Peyer's patch (tissue), 4 donors: ENCODE results near the gene SMC1B. TPM values are rescaled to one million over a fixed set of nuclear protein-coding genes. Genes with fewer than 3 reads are reported as not detected.
"Not testable (repeated sequence)": the region's sequence is repeated elsewhere in the genome, so short reads cannot be mapped to it uniquely, and the experiment has no call there.

Experiments
- DNase-seq, 3 donors: peaks; one replicate each; pipeline ENCODE4 v3.0.0-alpha.2; 2017 to 2019
- H3K27ac ChIP-seq, 4 donors: fragments of 200-600 bp; sonication (generic); one replicate each; pipeline ENCODE4 v1.5.1; 2016 to 2019
- H3K27me3 ChIP-seq, 2 donors: fragments of 200-600 bp; sonication (generic); one replicate each; pipeline ENCODE4 v1.5.1; 2019
- H3K36me3 ChIP-seq, 3 donors: fragments of 200-600 bp; sonication (generic); one replicate each; pipeline ENCODE4 v1.5.1; 2016 to 2019
- H3K4me1 ChIP-seq, 4 donors: fragments of 200-600 bp; sonication (generic); one replicate each; pipeline ENCODE4 v1.5.1; 2016 to 2019
- H3K4me3 ChIP-seq, 4 donors: fragments of 200-600 bp; sonication (generic); 1 replicate in 3 of 4; 2 replicates in 1 of 4; pipeline ENCODE4 v1.5.1; 2016 to 2019; ENCODE audit warnings: mild to moderate bottlenecking in 1 of 4
- H3K9me3 ChIP-seq, 4 donors: fragments of 200-600 bp; sonication (generic); one replicate each; pipeline ENCODE4 v1.5.1; 2016 to 2019; ENCODE audit warnings: mild to moderate bottlenecking in 1 of 4
- POLR2A ChIP-seq, 2 donors: fragments of 450-650 bp; IDR thresholded peaks; one replicate each; pipeline ENCODE4 v1.5.1; 2017; ENCODE audit warnings: antibody characterized with exemption in 2 of 2, mild to moderate bottlenecking in 2 of 2, moderate library complexity in 2 of 2
- total RNA-seq, 4 donors: library from RNA; depleted of rRNA; stranded (reverse); fragments of >200 nt; gene quantifications; one replicate each; pipeline ENCODE4 v1.1.0, GENCODE V29; 2016
- TF ChIP-seq, protein P1 (sequence below), 6 experiments: fragments of 450-650 bp in 4 of 6; fragments of 200-600 bp in 2 of 6; sonication (generic) in 1 of 6; IDR thresholded peaks; one replicate each; pipeline ENCODE4 v1.5.1; 2017 to 2019; ENCODE audit warnings: antibody characterized with exemption in 6 of 6, mild to moderate bottlenecking in 3 of 6, moderate library complexity in 1 of 6

SMC1B gene
- total RNA-seq, 4 donors from 2014 or later: not detected

DNA sequence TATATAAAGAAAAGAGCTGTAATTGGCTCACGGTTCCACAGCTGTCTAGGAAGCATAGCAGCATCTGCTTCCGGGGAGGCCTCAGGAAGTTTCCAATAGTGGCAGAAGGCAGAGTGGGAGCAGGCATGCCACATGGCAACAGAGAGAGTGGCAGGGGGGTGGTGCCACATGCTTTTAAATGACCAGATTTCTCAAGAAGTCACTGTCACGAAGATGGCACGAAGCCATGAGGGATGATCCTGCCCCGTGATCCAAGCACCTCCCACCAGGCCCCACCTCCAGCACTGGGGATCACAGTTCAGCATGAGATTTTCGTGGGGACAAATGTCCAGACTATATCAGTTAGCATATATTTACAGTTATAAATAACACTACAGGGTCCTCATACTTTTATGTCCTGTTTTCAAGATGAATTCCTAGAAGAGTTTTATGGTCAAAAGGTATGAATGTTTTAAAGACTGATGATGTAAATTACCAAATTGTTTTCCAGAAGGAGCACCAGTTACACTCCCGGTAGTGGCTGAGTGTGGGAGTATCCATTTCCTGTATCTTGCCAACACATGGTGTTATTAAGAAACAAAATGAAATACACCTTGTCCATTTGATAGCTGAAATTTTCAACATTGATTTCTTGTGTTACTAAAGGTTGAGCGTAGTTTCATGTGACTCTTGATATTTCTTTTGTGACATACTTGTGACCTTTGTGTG is 84.4 kb downstream of the SMC1B start:
- no peaks in the 10 kb centered on the region for H3K27me3 ChIP-seq
- no peaks in the 10 kb centered on the region for H3K9me3 ChIP-seq
- peak overlapping the region in 2 of 4 donors; percentile 18 to 21 for H3K27ac ChIP-seq
- H3K4me3 ChIP-seq: no peak overlapping the region
- DNase-seq: peak in 1 of 3 donors; percentile 63
- H3K36me3 ChIP-seq: peaks cover 0 to 64% (median 0%) of the 10 kb centered on the region in 3 donors
- no peaks in the 10 kb centered on the region for H3K4me1 ChIP-seq
- TF ChIP-seq, protein P1, sequence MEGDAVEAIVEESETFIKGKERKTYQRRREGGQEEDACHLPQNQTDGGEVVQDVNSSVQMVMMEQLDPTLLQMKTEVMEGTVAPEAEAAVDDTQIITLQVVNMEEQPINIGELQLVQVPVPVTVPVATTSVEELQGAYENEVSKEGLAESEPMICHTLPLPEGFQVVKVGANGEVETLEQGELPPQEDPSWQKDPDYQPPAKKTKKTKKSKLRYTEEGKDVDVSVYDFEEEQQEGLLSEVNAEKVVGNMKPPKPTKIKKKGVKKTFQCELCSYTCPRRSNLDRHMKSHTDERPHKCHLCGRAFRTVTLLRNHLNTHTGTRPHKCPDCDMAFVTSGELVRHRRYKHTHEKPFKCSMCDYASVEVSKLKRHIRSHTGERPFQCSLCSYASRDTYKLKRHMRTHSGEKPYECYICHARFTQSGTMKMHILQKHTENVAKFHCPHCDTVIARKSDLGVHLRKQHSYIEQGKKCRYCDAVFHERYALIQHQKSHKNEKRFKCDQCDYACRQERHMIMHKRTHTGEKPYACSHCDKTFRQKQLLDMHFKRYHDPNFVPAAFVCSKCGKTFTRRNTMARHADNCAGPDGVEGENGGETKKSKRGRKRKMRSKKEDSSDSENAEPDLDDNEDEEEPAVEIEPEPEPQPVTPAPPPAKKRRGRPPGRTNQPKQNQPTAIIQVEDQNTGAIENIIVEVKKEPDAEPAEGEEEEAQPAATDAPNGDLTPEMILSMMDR (IDR thresholded peaks at IDR 0.05): no peak
- no peak for TF ChIP-seq POLR2A (IDR thresholded peaks at IDR 0.05)

DNA sequence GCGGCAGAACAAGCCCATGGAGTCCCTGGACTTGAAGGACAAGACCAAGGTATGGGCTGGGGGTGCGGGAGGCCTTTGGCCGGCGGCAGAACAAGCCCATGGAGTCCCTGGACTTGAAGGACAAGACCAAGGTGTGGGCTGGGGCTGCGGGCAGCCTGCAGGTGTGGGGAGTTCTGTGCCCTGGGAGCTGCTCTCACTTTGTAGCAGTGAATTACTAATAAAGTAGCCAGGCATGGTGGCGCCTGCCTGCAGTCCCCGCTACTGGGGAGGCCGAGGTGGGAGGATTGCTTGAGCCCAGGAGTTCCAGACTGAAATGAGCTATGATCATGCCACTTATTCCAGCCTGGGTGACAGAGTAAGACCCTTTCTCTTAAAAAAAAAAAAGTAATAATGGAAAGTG is 85.1 kb downstream of the SMC1B start:
- H3K27ac ChIP-seq, DNase-seq, H3K27me3 ChIP-seq, H3K4me1 ChIP-seq, H3K9me3 ChIP-seq, H3K4me3 ChIP-seq: not testable (repeated sequence)
- peaks cover 0 to 67% (median 0%) of the 10 kb centered on the region in 3 donors for H3K36me3 ChIP-seq

DNA sequence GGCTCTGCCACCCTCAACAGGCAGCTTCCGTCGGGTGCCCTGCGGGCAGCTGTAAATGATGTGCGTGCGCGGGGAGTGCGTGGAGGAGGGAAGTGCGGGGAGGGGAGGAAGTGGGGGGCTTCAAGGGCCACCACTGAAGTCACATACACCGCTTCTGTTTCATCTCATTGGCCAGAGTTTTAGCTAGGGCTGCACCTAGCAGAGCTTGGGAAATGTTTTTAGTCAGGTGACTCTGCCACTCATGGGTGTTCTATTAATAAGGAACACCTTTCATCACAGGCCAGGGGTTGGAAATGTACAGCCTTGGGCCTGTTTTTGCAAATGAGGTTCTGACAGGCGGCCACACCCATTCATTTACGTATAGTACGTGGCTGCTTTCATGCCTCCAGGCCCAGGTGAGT is 89.1 kb downstream of the SMC1B start:
- no peaks in the 10 kb centered on the region for H3K27me3 ChIP-seq
- no peak for DNase-seq
- no peak overlapping the region for H3K4me3 ChIP-seq
- H3K9me3 ChIP-seq: no peaks in the 10 kb centered on the region
- TF ChIP-seq, protein P1 (IDR thresholded peaks at IDR 0.05): no peak
- no peak for TF ChIP-seq POLR2A (IDR thresholded peaks at IDR 0.05)
- H3K36me3 ChIP-seq: peaks cover 0 to 51% (median 0%) of the 10 kb centered on the region in 3 donors
- H3K4me1 ChIP-seq: peaks cover 0 to 12% (median 4%) of the 10 kb centered on the region in 4 donors
- H3K27ac ChIP-seq: no peak overlapping the region

DNA sequence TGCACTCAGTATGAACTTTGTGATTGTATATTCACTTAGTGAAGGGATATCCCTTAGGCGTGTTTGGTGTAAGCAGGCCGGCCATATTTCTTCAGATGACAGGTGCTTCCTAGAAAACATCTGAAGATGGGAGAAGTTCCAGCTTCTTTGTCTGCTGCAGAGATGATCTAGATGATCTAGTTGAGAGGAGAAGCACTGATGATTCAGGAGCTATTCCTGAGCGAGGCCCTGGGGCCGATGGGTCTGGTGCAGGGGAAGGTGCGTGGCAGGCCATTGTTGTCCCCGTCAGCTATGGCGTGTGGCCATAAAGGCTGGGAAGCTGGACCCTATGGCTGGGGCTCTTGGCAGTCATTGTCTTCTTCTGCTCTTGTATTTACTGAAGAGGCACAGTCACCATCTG is 89.7 kb downstream of the SMC1B start:
- TF ChIP-seq, protein P1 (IDR thresholded peaks at IDR 0.05): no peak
- TF ChIP-seq POLR2A (IDR thresholded peaks at IDR 0.05): no peak

DNA sequence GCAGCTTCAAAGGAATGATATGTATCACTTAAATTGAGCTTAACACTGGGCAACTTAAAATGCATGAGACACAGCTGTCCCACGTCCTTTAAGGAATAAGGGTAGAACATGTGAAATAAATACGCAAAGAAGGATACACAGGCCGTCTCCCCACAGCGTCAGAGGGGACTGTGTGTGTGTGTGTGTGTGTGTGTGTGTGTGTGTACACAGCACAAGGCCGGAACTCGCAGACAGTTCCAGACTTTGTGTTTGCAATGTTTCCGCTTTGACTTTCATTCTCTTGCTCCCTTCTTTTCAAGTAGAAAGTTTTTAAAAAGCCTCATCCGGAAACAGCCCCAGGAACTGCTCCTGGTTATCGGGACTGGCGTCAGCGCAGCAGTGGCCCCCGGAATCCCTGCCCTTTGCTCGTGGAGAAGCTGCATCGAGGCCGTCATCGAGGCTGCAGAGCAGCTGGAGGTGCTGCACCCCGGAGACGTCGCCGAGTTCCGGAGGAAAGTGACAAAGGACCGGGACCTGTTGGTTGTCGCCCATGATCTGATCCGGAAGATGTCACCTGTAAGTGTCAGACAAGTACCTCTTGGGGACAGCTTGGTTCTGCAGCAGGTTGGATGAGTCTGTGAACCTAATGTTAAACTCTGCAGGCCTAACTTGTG is 90.4 kb downstream of the SMC1B start:
- H3K9me3 ChIP-seq: no peaks in the 10 kb centered on the region
- H3K4me1 ChIP-seq: peaks cover 0 to 18% (median 8%) of the 10 kb centered on the region in 4 donors
- H3K27ac ChIP-seq: no peak overlapping the region
- DNase-seq: no peak
- no peak overlapping the region for H3K4me3 ChIP-seq
- H3K36me3 ChIP-seq: peaks cover 0 to 51% (median 0%) of the 10 kb centered on the region in 3 donors
- no peaks in the 10 kb centered on the region for H3K27me3 ChIP-seq
- TF ChIP-seq POLR2A (IDR thresholded peaks at IDR 0.05): no peak
- TF ChIP-seq, protein P1 (IDR thresholded peaks at IDR 0.05): no peak

More for the DNA sequence above, 89.7 kb downstream of the SMC1B start:
- Histone ChIP-seq H3K4me1 (peaks cover 0 to 15% (median 7%) of the 10 kb centered on the region in 4 donors), H3K4me3 (no peak overlapping the region), H3K9me3 (no peaks in the 10 kb centered on the region), H3K27ac (no peak overlapping the region), H3K36me3 (peaks cover 0 to 51% (median 0%) of the 10 kb centered on the region in 3 donors), H3K27me3 (no peaks in the 10 kb centered on the region)
- DNase-seq: no peak

DNA sequence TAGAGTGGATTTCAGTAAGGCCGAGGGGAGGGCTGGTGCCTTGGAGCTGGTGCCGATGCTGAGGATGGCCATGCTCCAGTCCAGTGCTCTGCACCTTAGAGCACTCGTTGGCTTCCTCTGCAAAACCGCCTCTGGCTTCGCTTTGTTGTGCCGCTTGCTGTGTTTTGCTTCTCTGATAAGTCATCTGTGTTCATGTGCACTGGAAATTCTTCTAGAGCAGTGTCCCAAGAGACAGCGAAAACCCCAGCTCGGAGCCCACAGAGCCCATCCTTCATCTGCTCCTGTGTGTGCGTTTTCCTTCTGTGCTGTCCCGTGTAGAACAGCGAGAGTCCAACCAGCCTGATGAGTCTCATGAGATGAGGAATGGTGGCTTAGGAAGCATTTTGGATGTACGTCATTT is 91.6 kb downstream of the SMC1B start:
- peaks cover 0 to 41% (median 0%) of the 10 kb centered on the region in 3 donors for H3K36me3 ChIP-seq
- no peak for DNase-seq
- H3K9me3 ChIP-seq: no peaks in the 10 kb centered on the region
- H3K4me3 ChIP-seq: no peak overlapping the region
- no peak for TF ChIP-seq POLR2A (IDR thresholded peaks at IDR 0.05)
- TF ChIP-seq, protein P1 (IDR thresholded peaks at IDR 0.05): no peak
- peak overlapping the region in 1 of 4 donors; percentile 9 for H3K27ac ChIP-seq
- H3K4me1 ChIP-seq: peaks cover 0 to 30% (median 10%) of the 10 kb centered on the region in 4 donors
- H3K27me3 ChIP-seq: no peaks in the 10 kb centered on the region
